NCI-H748 treated with DMSO at 0.1 percent for 48 hours (cell line): ENCODE data around the gene NASP.
A peak's percentile ranks its signal among the peaks of the same experiment; 100 is the strongest.

ENCODE experiments used
- DNase-seq: peaks from one replicate; lab custom pipeline; 2025; lab: John Stamatoyannopoulos, UW

NASP gene

GRCh38 chr1:45583666-45584350 lies at the start of gene NASP:
Gene NASP, plus strand, starts transcription at chr1:45584041. Its CDS starts 106 bp downstream, at chr1:45584147.
- peak; percentile 71 for DNase-seq

- no peak for DNase-seq
Measured at GRCh38 chr1:45535988-45536766, 47.7 kb upstream of the NASP start.

- no peak for DNase-seq
Measured at GRCh38 chr1:45536886-45537285, 47.0 kb upstream of the NASP start.

GRCh38 chr1:45541193-45541592 lies 42.6 kb upstream of the NASP start:
- DNase-seq = no peak

- DNase-seq = no peak
Measured at GRCh38 chr1:45542591-45542990, 41.2 kb upstream of the NASP start.

- no peak for DNase-seq
Measured at GRCh38 chr1:45543581-45544417, 40.0 kb upstream of the NASP start.

GRCh38 chr1:45544530-45544929 lies 39.3 kb upstream of the NASP start:
- no peak for DNase-seq

GRCh38 chr1:45545019-45545493 lies 38.8 kb upstream of the NASP start:
- DNase-seq = no peak

- no peak for DNase-seq
Measured at GRCh38 chr1:45545553-45546310, 38.1 kb upstream of the NASP start.

GRCh38 chr1:45550401-45551351 lies 33.2 kb upstream of the NASP start, which contains the start of gene AKR1A1:
Gene AKR1A1, plus strand, starts transcription at chr1:45550826. Its CDS starts 10,969 bp downstream, at chr1:45561795.
- peak; percentile 75 for DNase-seq

- DNase-seq = no peak
Measured at GRCh38 chr1:45551684-45552083, 32.2 kb upstream of the NASP start.

GRCh38 chr1:45552331-45552730 lies 31.5 kb upstream of the NASP start:
- DNase-seq = peak; percentile 54

GRCh38 chr1:45554198-45554597 lies 29.6 kb upstream of the NASP start:
- DNase-seq = no peak

- DNase-seq = no peak
Measured at GRCh38 chr1:45557422-45557944, 26.4 kb upstream of the NASP start.

GRCh38 chr1:45563843-45564242 lies 20.0 kb upstream of the NASP start:
- no peak for DNase-seq

- no peak for DNase-seq
Measured at GRCh38 chr1:45566722-45567121, 17.1 kb upstream of the NASP start.

GRCh38 chr1:45567911-45568310 lies 15.9 kb upstream of the NASP start:
- DNase-seq = no peak

- DNase-seq = no peak
Measured at GRCh38 chr1:45568421-45568820, 15.4 kb upstream of the NASP start.

GRCh38 chr1:45569571-45569961 lies 14.3 kb upstream of the NASP start:
- no peak for DNase-seq

GRCh38 chr1:45569962-45570581 lies 13.8 kb upstream of the NASP start:
- peak; percentile 69 for DNase-seq
